ENCODE results near the gene CNGB1.

CNGB1 gene

GRCh38 chr16:57970970-57971369 is at the start of gene CNGB1:
TSS of gene CNGB1 (minus strand) at chr16:57971128. CDS start at chr16:57967286, 3,842 bp downstream.
- DNase-seq: no peak
- intact Hi-C loops (cut with DNase I): no loop called here

GRCh38 chr16:58019866-58020538 is 49.1 kb upstream of the CNGB1 start:
- intact Hi-C loops (cut with DNase I): loop anchor here (5.0 to 10.0 kb wide), 2 partner anchors 102 to 175 kb away; partner anchors contain the start of gene CSNK2A2
- DNase-seq: no peak

GRCh38 chr16:58018803-58019202 is 47.9 kb upstream of the CNGB1 start:
- no peak for DNase-seq
- intact Hi-C loops (cut with DNase I): no loop called here

GRCh38 chr16:58016840-58017446 is 46.0 kb upstream of the CNGB1 start:
- intact Hi-C loops (cut with DNase I): no loop called here
- DNase-seq: peak in 11 of 42 donors; percentile 24 to 61 (median 45)

GRCh38 chr16:58013201-58013956 is 42.5 kb upstream of the CNGB1 start:
- intact Hi-C loops (cut with DNase I): no loop called here
- DNase-seq: no peak

GRCh38 chr16:58012481-58012880 is 41.6 kb upstream of the CNGB1 start:
- DNase-seq: no peak
- intact Hi-C loops (cut with DNase I): no loop called here

- intact Hi-C loops (cut with DNase I): no loop called here
- DNase-seq: no peak
These were observed 40.7 kb upstream of the CNGB1 start for GRCh38 chr16:58011652-58012051.

- intact Hi-C loops (cut with DNase I): no loop called here
- no peak for DNase-seq
These were observed 40.0 kb upstream of the CNGB1 start for GRCh38 chr16:58010886-58011285.

- no peak for DNase-seq
- intact Hi-C loops (cut with DNase I): loop anchor here (10.0 kb wide), 1 partner anchor 255 kb away; no protein-coding TSS in a partner anchor
These were observed 39.0 kb upstream of the CNGB1 start for GRCh38 chr16:58009856-58010416.

GRCh38 chr16:58004736-58005135 is 33.8 kb upstream of the CNGB1 start:
- intact Hi-C loops (cut with DNase I): loop anchor here (5.0 to 10.0 kb wide), 2 partner anchors 102 to 250 kb away; no protein-coding TSS in a partner anchor
- DNase-seq: peak in 7 of 42 donors; percentile 26 to 73 (median 59)

- no peak for DNase-seq
- intact Hi-C loops (cut with DNase I): loop anchor here (5.0 to 10.0 kb wide), 2 partner anchors 101 to 248 kb away; no protein-coding TSS in a partner anchor
These were observed 32.0 kb upstream of the CNGB1 start for GRCh38 chr16:58002936-58003335.

GRCh38 chr16:58002416-58002800 is 31.5 kb upstream of the CNGB1 start:
- DNase-seq: no peak

GRCh38 chr16:58001781-58002415 is 31.0 kb upstream of the CNGB1 start:
- DNase-seq: no peak
- intact Hi-C loops (cut with DNase I): loop anchor here (5.0 to 10.0 kb wide), 2 partner anchors 100 to 247 kb away; no protein-coding TSS in a partner anchor

More at GRCh38 chr16:58002416-58002800, 31.5 kb upstream of the CNGB1 start:
- intact Hi-C loops (cut with DNase I): loop anchor here (5.0 to 10.0 kb wide), 2 partner anchors 100 to 248 kb away; no protein-coding TSS in a partner anchor

GRCh38 chr16:58000706-58001676 is 30.1 kb upstream of the CNGB1 start, which contains the start of gene USB1:
TSS of gene USB1 (plus strand) at chr16:58001407. CDS start at chr16:58001484, 77 bp downstream.
- intact Hi-C loops (cut with DNase I): loop anchor here (5.0 to 10.0 kb wide), 2 partner anchors 99 to 246 kb away; no protein-coding TSS in a partner anchor
- DNase-seq: peak; percentile 58 to 95 (median 89)

GRCh38 chr16:57999971-58000705 is 29.2 kb upstream of the CNGB1 start, which contains the start of gene ZNF319:
TSS of gene ZNF319 (minus strand) at chr16:58000672. CDS start at chr16:57998265, 2,407 bp downstream.
- DNase-seq: peak in 7 of 42 donors; percentile 11 to 47 (median 30)
- intact Hi-C loops (cut with DNase I): loop anchor here (5.0 to 10.0 kb wide), 2 partner anchors 98 to 245 kb away; no protein-coding TSS in a partner anchor

- intact Hi-C loops (cut with DNase I): no loop called here
- DNase-seq: peak in 13 of 42 donors; percentile 23 to 65 (median 42)
These were observed 28.5 kb upstream of the CNGB1 start for GRCh38 chr16:57999366-57999970.

Data from head of caudate nucleus (tissue), 42 donors.